HCT116 (cell line): ENCODE measurements around the gene NAP1L1. TPM values are rescaled to one million over a fixed set of nuclear protein-coding genes. Genes with fewer than 3 reads are reported as not detected.

Source experiments
- ATAC-seq: fragments of 200-7000 bp; cut with Tn5 transposase; 2 replicates; pipeline ENCODE4 v1.9.1; 2020; ENCODE audit warnings: mild to moderate bottlenecking, moderate library complexity
- BruUV-seq: library from RNA; stranded (reverse); fragments of 400-500 nt; replicated peaks from 2 replicates; lab custom pipeline; 2021; lab: Mats Ljungman, UMichigan
- CTCF ChIA-PET: fragments of 300-600 bp; sonication (Branson Sonifier 250); formaldehyde crosslinking; loops from one replicate; lab custom pipeline; 2021; ENCODE audit warnings: antibody characterized with exemption; lab: Charles Lee
- POLR2A ChIA-PET: fragments of 300-600, 350-600 bp; sonication (Branson Sonifier 250); formaldehyde crosslinking; loops from one replicate; lab custom pipeline; 2021; ENCODE audit warnings: antibody characterized with exemption; lab: Charles Lee
- RAD21 ChIA-PET, 2 experiments: fragments of 300-600 bp; sonication (Branson Sonifier 250); formaldehyde crosslinking; loops; one replicate each; lab custom pipeline; 2023; ENCODE audit warnings: low total read pairs in 2 of 2; ENCODE audit not compliant: uncharacterized antibody in 2 of 2, unreplicated experiment in 2 of 2, low non-redundant PET in 1 of 2; lab: Charles Lee
- DNase-seq: peaks from one replicate; pipeline ENCODE4 v3.0.0-alpha.2; 2010; ENCODE audit warnings: low read depth, low spot score
- H2AFZ ChIP-seq: fragments of 200-600 bp; shearing (Covaris generic), sonication (generic); 2 replicates; pipeline ENCODE4 v1.6.1; 2017; ENCODE audit warnings: low read depth, mixed run types, mixed read lengths, antibody characterized with exemption, low read length; ENCODE audit not compliant: poor library complexity, severe bottlenecking
- H3K27ac ChIP-seq: 2 replicates; pipeline ENCODE4 v1.5.1; 2012; ENCODE audit warnings: low read depth, low read length
- H3K27me3 ChIP-seq: fragments of 200-600 bp; sonication (generic); 2 replicates; pipeline ENCODE4 v1.6.1; 2016; ENCODE audit warnings: mixed run types, low read length, mixed read lengths; ENCODE audit not compliant: insufficient read depth
- H3K36me3 ChIP-seq, 2 experiments: fragments of 200-500 bp in 1 of 2; fragments of 200-600 bp in 1 of 2; sonication (Bioruptor generic) in 1 of 2; sonication (generic) in 1 of 2; 2 replicates each; pipeline versions ENCODE4 v1.5.1 to v1.6.1; 2014 to 2016; ENCODE audit warnings: low read length in 2 of 2, inconsistent platforms in 1 of 2, mixed read lengths in 1 of 2, mixed run types in 1 of 2; ENCODE audit not compliant: insufficient read depth in 2 of 2, control insufficient read depth in 1 of 2
- H3K4me1 ChIP-seq, 2 experiments: fragments of 200-600 bp in 1 of 2; sonication (generic) in 1 of 2; 2 replicates each; pipeline versions ENCODE4 v1.5.1 to v1.6.1; 2012 to 2017; ENCODE audit warnings: low read length in 2 of 2, inconsistent platforms in 1 of 2, mild to moderate bottlenecking in 1 of 2, mixed read lengths in 1 of 2, mixed run types in 1 of 2, moderate library complexity in 1 of 2; ENCODE audit not compliant: insufficient read depth in 2 of 2, control insufficient read depth in 1 of 2
- H3K4me2 ChIP-seq: fragments of 200-600 bp; sonication (generic); 2 replicates; pipeline ENCODE4 v1.6.1; 2017; ENCODE audit warnings: mixed run types, low read length, mixed read lengths
- H3K4me3 ChIP-seq, 2 experiments: fragments of 200-600 bp in 1 of 2; sonication (generic) in 1 of 2; replicated peaks in 1 of 2; 2 replicates each; pipeline ENCODE4 v1.5.1; 2011 to 2016; ENCODE audit warnings: low read length in 2 of 2, control low read depth in 1 of 2, low read depth in 1 of 2, mild to moderate bottlenecking in 1 of 2, mixed read lengths in 1 of 2, mixed run types in 1 of 2
- H3K79me2 ChIP-seq: fragments of 200-600 bp; sonication (generic); 2 replicates; pipeline ENCODE4 v1.6.1; 2017; ENCODE audit warnings: mild to moderate bottlenecking, mixed run types, low read length, moderate library complexity, mixed read lengths; ENCODE audit not compliant: insufficient read depth
- H3K9ac ChIP-seq: fragments of 200-600 bp; sonication (generic); 2 replicates; pipeline ENCODE4 v1.6.1; 2016; ENCODE audit warnings: low read length, mixed read lengths
- H3K9me2 ChIP-seq: fragments of 200-600 bp; sonication (generic), shearing (Covaris generic); 2 replicates; pipeline ENCODE4 v1.6.1; 2017; ENCODE audit warnings: mixed run types, mild to moderate bottlenecking, moderate library complexity; ENCODE audit not compliant: insufficient read depth
- H3K9me3 ChIP-seq, 2 experiments: fragments of 200-500 bp in 1 of 2; fragments of 200-600 bp in 1 of 2; sonication (Bioruptor generic) in 1 of 2; sonication (generic) in 1 of 2; 2 replicates each; pipeline ENCODE4 v1.6.1; 2014 to 2017; ENCODE audit warnings: low read length in 2 of 2, mixed read lengths in 2 of 2, inconsistent platforms in 1 of 2, low read depth in 1 of 2, mild to moderate bottlenecking in 1 of 2, mixed run types in 1 of 2, moderate library complexity in 1 of 2; ENCODE audit not compliant: control insufficient read depth in 1 of 2, insufficient read depth in 1 of 2
- H4K20me1 ChIP-seq: fragments of 200-600 bp; sonication (generic), shearing (Covaris generic); 2 replicates; pipeline ENCODE4 v1.6.1; 2017; ENCODE audit warnings: mixed run types, mild to moderate bottlenecking, moderate library complexity; ENCODE audit not compliant: insufficient read depth
- CBX3 ChIP-seq: IDR thresholded peaks from 2 replicates; pipeline ENCODE4 v1.6.1; 2012; ENCODE audit warnings: low read depth
- CTCF ChIP-seq, 3 experiments: fragments of 200-600 bp in 1 of 3; sonication (generic) in 1 of 3; IDR thresholded peaks in 2 of 3; conservative IDR thresholded peaks in 1 of 3; 2 replicates each; pipeline ENCODE4 v1.5.1; 2012 to 2017; ENCODE audit warnings: low read depth in 2 of 3, low read length in 2 of 3, antibody characterized with exemption in 1 of 3, borderline replicate concordance in 1 of 3, control low read depth in 1 of 3, mild to moderate bottlenecking in 1 of 3, mixed read lengths in 1 of 3, mixed run types in 1 of 3, moderate library complexity in 1 of 3; ENCODE audit not compliant: insufficient read depth in 1 of 3
- EGR1 ChIP-seq: IDR thresholded peaks from 2 replicates; pipeline ENCODE4 v1.6.1; 2012; ENCODE audit warnings: low read depth
- ELF1 ChIP-seq: IDR thresholded peaks from 2 replicates; pipeline ENCODE4 v1.6.1; 2012; ENCODE audit warnings: low read depth, borderline replicate concordance
- EZH2 ChIP-seq: fragments of 200-600 bp; sonication (generic); IDR thresholded peaks from 2 replicates; pipeline ENCODE4 v1.6.1; 2017; ENCODE audit warnings: antibody characterized with exemption, mixed run types
- EZH2phosphoT487 ChIP-seq: fragments of 200-600 bp; IDR thresholded peaks from 2 replicates; pipeline ENCODE4 v1.6.1; 2018; ENCODE audit warnings: antibody characterized with exemption, borderline replicate concordance
- FOSL1 ChIP-seq: IDR thresholded peaks from 2 replicates; pipeline ENCODE4 v1.6.1; 2012; ENCODE audit warnings: low read depth
- JUND ChIP-seq: IDR thresholded peaks from 2 replicates; pipeline ENCODE4 v1.6.1; 2012
- POLR2AphosphoS5 ChIP-seq: IDR thresholded peaks from 2 replicates; pipeline ENCODE4 v1.6.1; 2011; ENCODE audit warnings: mild to moderate bottlenecking, low read depth, low read length, moderate library complexity
- SIN3A ChIP-seq: IDR thresholded peaks from 2 replicates; pipeline ENCODE4 v1.6.1; 2012; ENCODE audit warnings: low read depth
- SP1 ChIP-seq: IDR thresholded peaks from 2 replicates; pipeline ENCODE4 v1.6.1; 2012; ENCODE audit warnings: low read depth
- SRF ChIP-seq: IDR thresholded peaks from 2 replicates; pipeline ENCODE4 v1.6.1; 2012; ENCODE audit warnings: low read depth
- TCF7L2 ChIP-seq: IDR thresholded peaks from 2 replicates; pipeline ENCODE4 v1.7.0; 2011; ENCODE audit warnings: borderline replicate concordance, inconsistent platforms; ENCODE audit not compliant: insufficient read depth, insufficient read length; ENCODE audit errors: extremely low read depth
- ZFX ChIP-seq: fragments of 450-650 bp; IDR thresholded peaks from 2 replicates; pipeline ENCODE4 v1.6.1; 2017
- ZNF274 ChIP-seq: fragments of 200-500 bp; sonication (Bioruptor generic); IDR thresholded peaks from 2 replicates; pipeline ENCODE4 v1.6.1; 2014; ENCODE audit warnings: mild to moderate bottlenecking, low read depth, low read length, inconsistent platforms
- intact Hi-C: fragments of 100-400 bp; cut with micrococcal nuclease; formaldehyde crosslinking; loops from 2 replicates; pipeline ENCODE4 v1.10.0; 2022
- total RNA-seq: library from RNA; stranded (reverse); gene quantifications from one replicate; pipeline ENCODE4 v1.2.1, GENCODE V29; 2021; ENCODE audit not compliant: unreplicated experiment
- TF ChIP-seq, protein P1 (sequence below): IDR thresholded peaks from 2 replicates; pipeline ENCODE4 v1.6.1; 2012
- TF ChIP-seq, protein P2 (sequence below): IDR thresholded peaks from 2 replicates; pipeline ENCODE4 v1.6.1; 2011; ENCODE audit warnings: mild to moderate bottlenecking, low read length, moderate library complexity; ENCODE audit not compliant: insufficient replicate concordance; ENCODE audit errors: extremely low read depth

The NAP1L1 gene
- total RNA-seq, 1 experiment from 2014 or later, result 531 TPM

DNA sequence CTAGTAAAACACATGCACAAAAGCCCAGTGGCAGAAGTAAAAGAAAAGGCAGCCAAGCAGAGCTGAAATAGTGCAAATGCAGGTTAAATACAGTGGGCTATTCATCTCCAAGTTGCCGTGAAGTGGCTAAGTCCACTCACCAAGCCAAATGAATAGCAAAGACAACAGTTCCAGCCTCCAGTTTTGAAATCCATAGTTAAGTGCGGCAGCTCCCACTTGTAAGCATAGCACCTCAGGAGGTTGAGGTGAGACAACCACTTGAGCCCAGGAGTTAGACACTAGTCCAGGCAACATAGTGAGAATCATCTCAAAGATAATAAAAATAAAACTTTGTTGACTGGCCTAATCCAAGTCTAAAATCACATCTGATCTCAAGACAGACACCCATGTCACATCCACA is 43.1 kb downstream of the NAP1L1 start:
- H3K4me2 ChIP-seq, result no peak overlapping the region
- no peak overlapping the region for H2AFZ ChIP-seq
- H4K20me1 ChIP-seq, result 0 out of 2 replicates have a peak, but pooled peaks cover 3% of the 10 kb centered on the region
- H3K4me3 ChIP-seq, result no peak overlapping the region
- ChIA-PET CTCF (no interaction called here), RAD21 (no interaction called here), POLR2A (no interaction called here)
- H3K27ac ChIP-seq, result no peak overlapping the region
- intact Hi-C loops, result no loop called here
- H3K27me3 ChIP-seq, result no peaks in the 10 kb centered on the region
- peaks cover 5 to 6% of the 10 kb centered on the region in 2 experiments; a peak in 3 of 4 replicates for H3K36me3 ChIP-seq
- H3K9me2 ChIP-seq, result no peaks in the 10 kb centered on the region
- no peaks in the 10 kb centered on the region for H3K79me2 ChIP-seq
- ATAC-seq, result no peak
- no TSS peak for BruUV-seq
- no peaks in the 10 kb centered on the region for H3K9me3 ChIP-seq
- peaks cover 11 to 21% of the 10 kb centered on the region in 2 experiments for H3K4me1 ChIP-seq
- H3K9ac ChIP-seq, result no peak overlapping the region
- no peak for DNase-seq
- peak; percentile 13; the same call in 1 of the 2 replicates for TF ChIP-seq POLR2AphosphoS5
- no peak for TF ChIP-seq EGR1

DNA sequence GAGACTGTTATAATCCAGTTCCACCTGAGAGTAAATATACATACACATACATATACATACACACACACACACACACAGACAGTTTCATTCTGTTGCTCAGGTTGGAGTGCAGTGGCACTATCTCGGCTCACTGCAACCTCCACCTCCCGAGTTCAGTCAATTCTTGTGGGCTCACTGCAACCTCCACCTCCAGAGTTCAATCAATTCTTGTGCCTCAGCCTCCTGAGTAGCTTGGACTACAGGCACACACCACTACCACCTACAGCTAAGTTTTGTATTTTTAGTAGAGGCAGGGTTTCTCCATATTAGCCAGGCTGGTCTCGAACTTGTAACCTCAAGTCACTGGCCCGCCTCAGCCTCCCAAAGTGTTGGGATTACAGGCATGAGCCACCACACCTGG is 44.0 kb downstream of the NAP1L1 start:
- Histone ChIP-seq H3K9me2 (no peaks in the 10 kb centered on the region), H3K4me1 (peaks cover 11 to 21% of the 10 kb centered on the region in 2 experiments), H3K9me3 (no peaks in the 10 kb centered on the region), H2AFZ (no peak overlapping the region), H3K36me3 (peaks cover 3 to 6% of the 10 kb centered on the region in 2 experiments; a peak in 3 of 4 replicates), H3K27me3 (no peaks in the 10 kb centered on the region), H3K9ac (no peak overlapping the region), H3K4me3 (no peak overlapping the region), H3K79me2 (no peaks in the 10 kb centered on the region), H3K4me2 (no peak overlapping the region), H4K20me1 (0 out of 2 replicates have a peak, but pooled peaks cover 3% of the 10 kb centered on the region), H3K27ac (no peak overlapping the region)
- ATAC-seq (0 out of 2 replicates have a peak, but pooled peaks have one; percentile 7), DNase-seq (no peak)
- ChIA-PET CTCF (no interaction called here), RAD21 (no interaction called here), POLR2A (interaction anchor here (1.2 kb wide), 1 partner anchor 9 kb away, joined by 3 read pairs; no protein-coding TSS in a partner anchor)
- intact Hi-C loops, result no loop called here
- TF ChIP-seq ZFX (no peak), POLR2AphosphoS5 (no peak), CBX3 (no peak), TCF7L2 (no peak), EZH2 (no peak), FOSL1 (no peak), SRF (no peak), EGR1 (no peak), SIN3A (no peak), EZH2phosphoT487 (no peak), JUND (no peak), SP1 (no peak), ZNF274 (no peak), CTCF (IDR thresholded peaks at IDR 0.05 in 2 of 3, conservative IDR thresholded peaks at IDR 0.05 in 1 of 3; ENCODE audit: borderline replicate concordance in 1 of 3, insufficient read depth in 1 of 3, low read depth in 2 of 3, low read length in 2 of 3) (no peak), ELF1 (no peak)
- TF ChIP-seq, protein P1, sequence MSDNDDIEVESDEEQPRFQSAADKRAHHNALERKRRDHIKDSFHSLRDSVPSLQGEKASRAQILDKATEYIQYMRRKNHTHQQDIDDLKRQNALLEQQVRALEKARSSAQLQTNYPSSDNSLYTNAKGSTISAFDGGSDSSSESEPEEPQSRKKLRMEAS, result no peak
- TF ChIP-seq, protein P2, sequence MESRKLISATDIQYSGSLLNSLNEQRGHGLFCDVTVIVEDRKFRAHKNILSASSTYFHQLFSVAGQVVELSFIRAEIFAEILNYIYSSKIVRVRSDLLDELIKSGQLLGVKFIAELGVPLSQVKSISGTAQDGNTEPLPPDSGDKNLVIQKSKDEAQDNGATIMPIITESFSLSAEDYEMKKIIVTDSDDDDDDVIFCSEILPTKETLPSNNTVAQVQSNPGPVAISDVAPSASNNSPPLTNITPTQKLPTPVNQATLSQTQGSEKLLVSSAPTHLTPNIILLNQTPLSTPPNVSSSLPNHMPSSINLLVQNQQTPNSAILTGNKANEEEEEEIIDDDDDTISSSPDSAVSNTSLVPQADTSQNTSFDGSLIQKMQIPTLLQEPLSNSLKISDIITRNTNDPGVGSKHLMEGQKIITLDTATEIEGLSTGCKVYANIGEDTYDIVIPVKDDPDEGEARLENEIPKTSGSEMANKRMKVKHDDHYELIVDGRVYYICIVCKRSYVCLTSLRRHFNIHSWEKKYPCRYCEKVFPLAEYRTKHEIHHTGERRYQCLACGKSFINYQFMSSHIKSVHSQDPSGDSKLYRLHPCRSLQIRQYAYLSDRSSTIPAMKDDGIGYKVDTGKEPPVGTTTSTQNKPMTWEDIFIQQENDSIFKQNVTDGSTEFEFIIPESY, result no peak
- BruUV-seq, result no TSS peak
